T-cell (primary cell): ENCODE data around the gene FZR1. TPM values are rescaled to one million over a fixed set of nuclear protein-coding genes. Genes with fewer than 3 reads are reported as not detected.
"Not testable (repeated sequence)": the region's sequence is repeated elsewhere in the genome, so short reads cannot be mapped to it uniquely, and the experiment has no call there.

Experiments used
- ATAC-seq, 4 experiments: fragments of 200-7000 bp in 3 of 4; fragments of 150-1000 bp in 1 of 4; cut with Tn5 transposase; replicated peaks in 1 of 4; 1 replicate in 3 of 4; 2 replicates in 1 of 4; pipeline ENCODE4 v1.10.0; 2021; ENCODE audit warnings: moderate library complexity in 3 of 4, mild to moderate bottlenecking in 2 of 4, moderate number of reproducible peaks in 1 of 4
- CTCF ChIA-PET, 2 donors: fragments of 300-600 bp; sonication (Branson Sonifier 250); formaldehyde crosslinking; loops; one replicate each; lab custom pipeline; 2022; ENCODE audit warnings: antibody characterized with exemption in 2 of 2; lab: Charles Lee
- POLR2A ChIA-PET, 2 donors: fragments of 300-600 bp; sonication (Branson Sonifier 250); formaldehyde crosslinking; loops; one replicate each; lab custom pipeline; 2022; ENCODE audit warnings: antibody characterized with exemption in 2 of 2; lab: Charles Lee
- DNase-seq, 35 experiments: peaks; one replicate each; pipeline versions ENCODE4 v3.0.0 to v3.0.0-alpha.2; 2013 to 2023
- H3K27ac ChIP-seq: one replicate; pipeline ENCODE4 v1.5.1; 2013; ENCODE audit warnings: low read length
- H3K27me3 ChIP-seq, 2 experiments: replicated peaks in 1 of 2; 1 replicate in 1 of 2; 2 replicates in 1 of 2; pipeline versions ENCODE4 v1.6.1 to v1.7.0; 2013; ENCODE audit warnings: low read length in 1 of 2, mixed read lengths in 1 of 2; ENCODE audit not compliant: control insufficient read depth in 2 of 2, insufficient read depth in 2 of 2; ENCODE audit errors: extremely low read depth in 1 of 2
- H3K36me3 ChIP-seq, 2 donors: 1 replicate in 1 of 2; 2 replicates in 1 of 2; pipeline versions ENCODE4 v1.6.1 to v1.7.0; 2013; ENCODE audit warnings: low read length in 1 of 2; ENCODE audit not compliant: control insufficient read depth in 2 of 2, insufficient read depth in 1 of 2; ENCODE audit errors: extremely low read depth in 1 of 2
- H3K4me1 ChIP-seq, 2 experiments: 1 replicate in 1 of 2; 2 replicates in 1 of 2; pipeline versions ENCODE4 v1.6.1 to v1.7.0; 2013; ENCODE audit warnings: low read length in 2 of 2, mixed read lengths in 1 of 2; ENCODE audit not compliant: insufficient read depth in 2 of 2, control insufficient read depth in 1 of 2; ENCODE audit errors: extremely low read depth in 1 of 2
- H3K4me3 ChIP-seq, 2 donors: 1 replicate in 1 of 2; 2 replicates in 1 of 2; pipeline versions ENCODE4 v1.5.1 to v1.7.0; 2013; ENCODE audit warnings: mild to moderate bottlenecking in 2 of 2, low read length in 1 of 2, moderate library complexity in 1 of 2; ENCODE audit not compliant: control insufficient read depth in 1 of 2; ENCODE audit errors: extremely low read depth in 1 of 2
- H3K9me3 ChIP-seq: 2 replicates; pipeline ENCODE4 v1.7.0; 2013
- H3K27ac Mint-ChIP-seq, 2 donors: one replicate each; pipeline ENCODE4 v1.8.0; 2020 to 2021; ENCODE audit warnings: mild to moderate bottlenecking in 2 of 2, mixed read lengths in 2 of 2
- H3K27me3 Mint-ChIP-seq, 2 donors: one replicate each; pipeline ENCODE4 v1.8.0; 2021 to 2022; ENCODE audit warnings: mixed read lengths in 2 of 2
- H3K36me3 Mint-ChIP-seq: one replicate; pipeline ENCODE4 v1.8.0; 2021; ENCODE audit warnings: mixed read lengths
- H3K4me1 Mint-ChIP-seq, 3 donors: one replicate each; pipeline ENCODE4 v1.8.0; 2020 to 2022; ENCODE audit warnings: mixed read lengths in 3 of 3, mild to moderate bottlenecking in 1 of 3
- H3K4me3 Mint-ChIP-seq, 3 donors: one replicate each; pipeline ENCODE4 v1.8.0; 2020 to 2022; ENCODE audit warnings: mild to moderate bottlenecking in 3 of 3, mixed read lengths in 3 of 3, moderate library complexity in 3 of 3
- H3K9me3 Mint-ChIP-seq, 3 donors: one replicate each; pipeline ENCODE4 v1.8.0; 2020 to 2022; ENCODE audit warnings: mixed read lengths in 3 of 3
- WGBS: methylation state at CpG from one replicate; pipeline ENCODE4 v1.1.5; 2013; ENCODE audit warnings: missing lambda C conversion rate; ENCODE audit not compliant: insufficient coverage; 5-methylcytosine and 5-hydroxymethylcytosine counted together
- total RNA-seq, 35 experiments: library from RNA in 6 of 35; stranded (reverse) in 6 of 35; fragments of 120-200 nt in 1 of 35; gene quantifications; one replicate each; pipeline versions ENCODE4 v1.2.1 to v1.2.4 and lab custom pipeline; 2013 to 2026

The FZR1 gene
- total RNA-seq, 5 donors from 2014 or later (not counting 1 experiment from before 2014, with no cell fraction given): 74.0 to 85.6 (median 77.8) TPM

DNA sequence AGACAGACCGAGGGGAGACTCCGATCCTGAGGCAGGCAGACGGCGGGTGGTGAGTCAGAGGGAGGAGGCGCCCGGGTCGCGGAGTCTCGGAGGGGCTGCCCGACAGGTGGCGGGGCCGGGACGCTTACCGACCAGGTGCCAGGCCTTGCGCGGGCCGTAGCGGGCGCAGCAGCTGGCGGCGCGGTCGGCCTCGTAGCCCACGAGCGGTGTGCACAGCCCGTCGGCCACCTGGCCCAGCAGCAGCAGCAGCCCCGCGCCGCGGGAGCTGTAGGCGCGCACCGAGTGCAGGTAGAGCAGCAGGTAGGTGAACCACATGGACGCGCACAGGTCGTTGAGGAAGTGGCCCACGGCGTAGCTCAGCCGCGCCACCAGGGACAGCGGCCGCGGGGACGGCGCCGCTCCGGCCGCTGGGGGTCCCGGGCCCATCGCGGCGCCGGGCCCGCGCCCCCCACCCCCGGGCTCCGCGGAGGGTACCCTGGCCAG is 50.9 kb downstream of the FZR1 start:
- WGBS: 0% methylated on average over 60 of the region's 60 CpGs
- H3K9me3 Mint-ChIP-seq: no peaks in the 10 kb centered on the region

DNA sequence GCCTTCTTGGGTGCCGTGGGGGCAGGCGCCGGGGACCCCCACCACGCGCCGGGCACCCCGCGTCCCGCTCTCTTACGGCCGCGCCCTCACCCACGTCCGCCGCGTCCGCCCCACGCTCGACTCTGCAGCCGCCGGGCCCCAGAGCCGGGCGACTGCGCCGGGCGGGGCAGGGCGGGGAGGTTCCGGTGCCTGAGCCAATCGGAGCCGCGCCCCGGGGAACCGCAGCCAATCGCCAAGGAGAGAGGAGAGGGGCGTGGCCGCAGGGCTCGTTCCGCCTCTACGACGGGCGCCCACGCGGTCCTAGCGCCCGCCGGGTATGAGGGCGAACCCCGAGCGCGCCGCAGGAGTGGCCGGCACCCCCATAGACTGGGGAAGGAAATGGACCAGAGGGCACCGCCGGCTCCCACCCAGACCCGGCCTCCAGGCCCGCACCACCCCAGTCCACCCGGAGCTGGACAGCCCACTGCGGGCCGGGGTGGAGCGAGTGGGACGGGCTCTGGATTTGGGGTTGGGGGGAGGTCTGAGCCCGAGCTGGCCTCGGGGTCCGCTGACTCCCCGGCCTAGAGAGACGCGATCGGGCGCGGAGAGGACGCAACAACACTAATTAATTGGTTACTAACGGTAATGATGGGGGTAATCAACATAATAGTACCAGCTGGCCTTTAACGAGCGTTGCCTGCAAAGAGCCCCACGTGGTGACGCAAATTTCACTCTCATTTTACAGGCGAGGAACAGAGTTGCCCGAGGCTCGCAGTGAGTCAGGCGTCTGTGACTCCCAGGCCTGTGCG is 51.5 kb downstream of the FZR1 start, which contains the start of gene MFSD12:
Gene MFSD12 (minus strand): TSS at position 126 of the 788 bp plus-strand sequence. CDS start 183 bp downstream, outside the sequence.
- Histone ChIP-seq H3K4me3 (peak within 1 kb of the TSS; percentile 75 to 78), H3K36me3 (no peaks in the 10 kb centered on the region), H3K9me3 (no peaks in the 10 kb centered on the region), H3K27ac (peak within 1 kb of the TSS; percentile 57), H3K27me3 (no peaks in the 10 kb centered on the region), H3K4me1 (peaks cover 7 to 53% of the 10 kb centered on the region in 2 experiments)
- Mint-ChIP-seq H3K9me3 (no peaks in the 10 kb centered on the region), H3K4me1 (peaks cover 35 to 40% (median 38%) of the 10 kb centered on the region in 3 donors), H3K36me3 (no peaks in the 10 kb centered on the region), H3K27ac (peak within 1 kb of the TSS; percentile 91 to 97), H3K4me3 (peak within 1 kb of the TSS; percentile 89 to 99 (median 98)), H3K27me3 (no peaks in the 10 kb centered on the region)
- ChIA-PET CTCF (interaction anchor here in 1 of 2 donors (0.6 to 1.1 kb wide), 2 partner anchors 13 to 417 kb away, joined by 4 read pairs; no protein-coding TSS in a partner anchor), POLR2A (no interaction called here)
- peak; percentile 88 to 93 (median 92) for ATAC-seq
- under 1% methylated on average over 48 of the region's 81 CpGs for WGBS
- DNase-seq: peak; percentile 79 to 97 (median 91)

More for the DNA sequence above, 50.9 kb downstream of the FZR1 start:
- Mint-ChIP-seq H3K36me3 (no peaks in the 10 kb centered on the region), H3K27me3 (no peaks in the 10 kb centered on the region), H3K4me3 (peak overlapping the region; percentile 89 to 99 (median 98)), H3K27ac (peak overlapping the region; percentile 91 to 97), H3K4me1 (peaks cover 38 to 44% (median 42%) of the 10 kb centered on the region in 3 donors)
- ChIA-PET CTCF (interaction anchor here (0.6 to 1.1 kb wide), 4 partner anchors 12 to 1234 kb away, joined by 4 to 5 read pairs (median 4); partner anchors contain the start of gene FEM1A (in 1 of the 2)), POLR2A (interaction anchor here in 1 of 2 donors (1.1 kb wide), 1 partner anchor 12 kb away, joined by 3 read pairs; no protein-coding TSS in a partner anchor)
- H3K9me3 ChIP-seq: no peaks in the 10 kb centered on the region
- ATAC-seq (peak; percentile 28 to 44 (median 32)), DNase-seq (peak in 29 of 35 experiments; percentile 23 to 74 (median 43))
- H3K4me1 ChIP-seq: peaks cover 7 to 58% of the 10 kb centered on the region in 2 experiments
- H3K27me3 ChIP-seq: no peaks in the 10 kb centered on the region
- no peaks in the 10 kb centered on the region for H3K36me3 ChIP-seq
- peak overlapping the region; percentile 68 to 78 for H3K4me3 ChIP-seq
- peak overlapping the region; percentile 47 for H3K27ac ChIP-seq

DNA sequence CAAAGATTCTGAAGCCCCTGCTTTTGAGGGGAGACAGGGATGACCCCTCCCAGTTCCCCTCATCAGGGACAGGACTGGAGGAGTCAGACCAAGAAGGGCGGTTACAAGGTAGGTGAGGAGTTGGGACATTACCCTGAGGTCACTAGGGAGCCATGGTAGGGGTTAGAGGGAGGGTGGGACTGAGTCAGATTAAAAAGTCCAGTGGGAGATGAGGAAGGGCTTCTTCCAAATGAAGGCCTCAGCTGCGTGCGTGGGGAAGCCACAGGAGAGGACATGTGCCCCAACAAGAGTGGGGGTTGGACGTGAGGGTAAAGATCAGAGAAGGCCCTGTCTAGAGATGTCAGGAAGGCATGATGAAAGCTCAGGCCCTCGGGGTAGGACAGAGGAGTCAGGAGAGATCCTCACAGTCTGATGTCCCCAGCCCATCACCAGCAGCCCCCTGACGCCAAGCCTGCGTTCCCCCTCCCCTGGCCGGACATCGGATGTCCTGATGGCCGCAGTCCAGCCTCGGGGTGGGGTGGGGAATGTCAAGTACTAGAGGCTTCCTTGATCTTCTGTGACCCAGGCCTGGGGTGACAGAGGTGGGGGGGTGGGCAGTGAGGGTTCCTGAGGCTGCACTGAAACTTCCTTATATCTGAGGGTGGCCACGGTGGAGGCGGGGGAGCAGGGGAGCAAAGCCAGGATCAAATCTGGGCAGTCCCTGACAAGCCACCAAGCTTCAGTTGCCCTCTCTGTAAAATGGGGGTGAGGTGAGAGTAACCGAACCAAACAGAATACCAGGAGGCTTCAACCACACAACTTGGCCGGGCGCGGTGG is 57.8 kb downstream of the FZR1 start:
- Histone ChIP-seq H3K4me1 (no peaks in the 10 kb centered on the region), H3K4me3 (no peak overlapping the region), H3K9me3 (no peaks in the 10 kb centered on the region), H3K36me3 (no peaks in the 10 kb centered on the region), H3K27me3 (no peaks in the 10 kb centered on the region), H3K27ac (no peak overlapping the region)
- ATAC-seq: no peak
- DNase-seq: no peak
- no peaks in the 10 kb centered on the region for H3K27me3 Mint-ChIP-seq
- H3K4me3 Mint-ChIP-seq: no peak overlapping the region
- ChIA-PET POLR2A (no interaction called here), CTCF (no interaction called here)
- no peaks in the 10 kb centered on the region for H3K36me3 Mint-ChIP-seq
- H3K27ac Mint-ChIP-seq: no peak overlapping the region
- no peaks in the 10 kb centered on the region for H3K4me1 Mint-ChIP-seq
- no peaks in the 10 kb centered on the region for H3K9me3 Mint-ChIP-seq
- 80% methylated on average over 4 of the region's 17 CpGs for WGBS

DNA sequence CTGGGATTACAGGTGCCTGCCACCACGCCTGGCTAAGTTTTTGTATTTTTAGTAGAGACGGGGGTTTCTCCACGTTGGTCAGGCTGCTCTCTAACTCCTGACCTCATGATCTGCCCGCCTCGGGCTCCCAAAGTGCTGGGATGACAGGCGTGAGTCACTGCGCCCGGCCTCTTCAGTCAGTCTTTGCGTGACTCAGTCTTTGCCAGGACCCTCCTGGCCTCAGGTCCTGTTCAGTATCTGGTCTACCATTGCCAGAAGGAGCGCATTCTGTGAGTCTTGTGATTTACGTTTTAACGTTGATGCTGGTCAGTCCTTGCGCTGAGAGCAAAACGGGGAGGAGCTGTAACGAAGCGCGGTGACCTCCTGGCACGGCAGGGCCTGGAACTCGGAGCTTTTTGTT is 59.0 kb downstream of the FZR1 start:
- DNase-seq: no peak
- no peaks in the 10 kb centered on the region for H3K4me1 Mint-ChIP-seq
- CTCF ChIA-PET: no interaction called here
- Histone ChIP-seq H3K36me3 (no peaks in the 10 kb centered on the region), H3K4me3 (no peak overlapping the region), H3K27ac (no peak overlapping the region), H3K9me3 (no peaks in the 10 kb centered on the region), H3K27me3 (no peaks in the 10 kb centered on the region), H3K4me1 (no peaks in the 10 kb centered on the region)
- no peak for ATAC-seq
- no peaks in the 10 kb centered on the region for H3K27me3 Mint-ChIP-seq
- no peaks in the 10 kb centered on the region for H3K9me3 Mint-ChIP-seq
- POLR2A ChIA-PET: interaction anchor here in 1 of 2 donors (0.6 kb wide), 2 partner anchors 13 to 821 kb away, joined by 6 to 12 read pairs; no protein-coding TSS in a partner anchor
- H3K36me3 Mint-ChIP-seq: no peaks in the 10 kb centered on the region
- WGBS: 89% methylated on average over 19 of the region's 19 CpGs
- H3K27ac Mint-ChIP-seq: no peak overlapping the region
- H3K4me3 Mint-ChIP-seq: no peak overlapping the region

DNA sequence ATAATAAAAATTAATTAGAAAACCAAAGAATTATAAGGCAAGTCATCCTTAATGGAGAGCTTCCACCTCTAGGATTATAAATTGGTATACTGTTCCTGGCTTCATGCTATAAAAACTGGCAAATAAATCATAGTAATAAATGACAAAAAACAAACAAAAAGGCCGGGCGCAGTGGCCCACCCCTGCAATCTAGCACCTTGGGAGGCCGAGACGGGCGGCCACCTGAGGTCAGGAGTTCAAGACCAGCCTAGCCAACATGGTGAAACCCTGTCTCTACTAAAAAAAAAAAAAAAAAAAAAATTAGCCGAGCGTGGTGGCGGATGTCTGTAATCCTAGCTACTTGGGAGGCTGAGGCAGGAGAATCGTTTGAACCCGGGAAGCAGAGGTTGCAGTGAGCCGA is 63.9 kb downstream of the FZR1 start:
- peaks cover 11 to 17% (median 12%) of the 10 kb centered on the region in 3 donors for H3K4me1 Mint-ChIP-seq
- H3K4me1 ChIP-seq: peaks cover 8 to 22% of the 10 kb centered on the region in 2 experiments
- not testable (repeated sequence) for H3K4me3 ChIP-seq, H3K36me3 Mint-ChIP-seq, H3K27me3 Mint-ChIP-seq, H3K27ac ChIP-seq, DNase-seq, ATAC-seq, H3K9me3 ChIP-seq, H3K36me3 ChIP-seq, H3K27ac Mint-ChIP-seq, H3K27me3 ChIP-seq, H3K9me3 Mint-ChIP-seq, H3K4me3 Mint-ChIP-seq
- WGBS: 100% methylated on average over 4 of the region's 11 CpGs
- ChIA-PET POLR2A (interaction anchor here in 1 of 2 donors (0.6 kb wide), 2 partner anchors 381 to 1886 kb away, joined by 4 to 11 read pairs; no protein-coding TSS in a partner anchor), CTCF (interaction anchor here in 1 of 2 donors (0.7 kb wide), 1 partner anchor 180 kb away, joined by 3 read pairs; no protein-coding TSS in a partner anchor)
